H9 (cell line): ENCODE measurements around the gene RAB7B. TPM values are rescaled to one million over a fixed set of nuclear protein-coding genes. Genes with fewer than 3 reads are reported as not detected.

Source experiments
- DNase-seq: peaks from one replicate; pipeline ENCODE4 v3.0.0-alpha.2; 2017
- H2AFZ ChIP-seq: one replicate; pipeline ENCODE4 v1.6.1; 2013; ENCODE audit warnings: mild to moderate bottlenecking, low read length, control low read depth, moderate library complexity
- H2AK5ac ChIP-seq: 2 replicates; pipeline ENCODE4 v1.6.1; 2013; ENCODE audit warnings: low read length, control low read depth, mixed read lengths; ENCODE audit not compliant: insufficient read length
- H2BK120ac ChIP-seq: one replicate; pipeline ENCODE4 v1.6.1; 2013; ENCODE audit warnings: low read depth, mild to moderate bottlenecking, low read length, control low read depth, inconsistent platforms; ENCODE audit not compliant: poor library complexity, severe bottlenecking
- H2BK12ac ChIP-seq: 2 replicates; pipeline ENCODE4 v1.6.1; 2013; ENCODE audit warnings: low read length, control low read depth, mixed read lengths, low read depth; ENCODE audit not compliant: insufficient read length
- H2BK15ac ChIP-seq: 2 replicates; pipeline ENCODE4 v1.6.1; 2013; ENCODE audit warnings: low read depth, low read length, control low read depth
- H2BK20ac ChIP-seq: one replicate; pipeline ENCODE4 v1.6.1; 2013; ENCODE audit warnings: low read depth, mild to moderate bottlenecking, low read length, control low read depth, inconsistent platforms; ENCODE audit not compliant: poor library complexity, severe bottlenecking
- H2BK5ac ChIP-seq: 2 replicates; pipeline ENCODE4 v1.6.1; 2013; ENCODE audit warnings: low read length, control low read depth, mixed read lengths; ENCODE audit not compliant: insufficient read length
- H3K14ac ChIP-seq: 2 replicates; pipeline ENCODE4 v1.6.1; 2013; ENCODE audit warnings: low read length, control low read depth; ENCODE audit not compliant: insufficient read depth
- H3K18ac ChIP-seq: 2 replicates; pipeline ENCODE4 v1.6.1; 2013; ENCODE audit warnings: low read depth, mild to moderate bottlenecking, mixed read lengths, low read length, control low read depth; ENCODE audit not compliant: insufficient read length
- H3K23ac ChIP-seq: 2 replicates; pipeline ENCODE4 v1.6.1; 2013; ENCODE audit warnings: low read length, control low read depth, mixed read lengths, low read depth; ENCODE audit not compliant: insufficient read length
- H3K23me2 ChIP-seq: 2 replicates; pipeline ENCODE4 v1.6.1; 2013; ENCODE audit warnings: low read depth, mild to moderate bottlenecking, mixed read lengths, low read length, control low read depth; ENCODE audit not compliant: insufficient read length, poor library complexity, severe bottlenecking
- H3K27ac ChIP-seq: 2 replicates; pipeline ENCODE4 v1.5.1; 2013; ENCODE audit warnings: low read length, control low read depth, mixed read lengths, low read depth; ENCODE audit not compliant: insufficient read length
- H3K27me3 ChIP-seq: 2 replicates; pipeline ENCODE4 v1.6.1; 2013; ENCODE audit warnings: low read length, control low read depth, inconsistent platforms; ENCODE audit not compliant: insufficient read depth
- H3K4ac ChIP-seq: 2 replicates; pipeline ENCODE4 v1.6.1; 2013; ENCODE audit warnings: low read depth, mild to moderate bottlenecking, control low read depth, inconsistent platforms, low read length, moderate library complexity
- H3K4me1 ChIP-seq: 2 replicates; pipeline ENCODE4 v1.6.1; 2013; ENCODE audit warnings: low read length, control low read depth, inconsistent platforms; ENCODE audit not compliant: insufficient read depth
- H3K4me2 ChIP-seq: 2 replicates; pipeline ENCODE4 v1.6.1; 2013; ENCODE audit warnings: low read length, control low read depth, mixed read lengths; ENCODE audit not compliant: insufficient read length, insufficient read depth
- H3K56ac ChIP-seq: 2 replicates; pipeline ENCODE4 v1.6.1; 2013; ENCODE audit warnings: low read depth, mild to moderate bottlenecking, mixed read lengths, low read length, control low read depth; ENCODE audit not compliant: insufficient read length
- H3K79me1 ChIP-seq: 2 replicates; pipeline ENCODE4 v1.6.1; 2013; ENCODE audit warnings: low read depth, mild to moderate bottlenecking, moderate library complexity, low read length, control low read depth, inconsistent platforms; ENCODE audit not compliant: insufficient read depth, poor library complexity, severe bottlenecking
- H3K79me2 ChIP-seq: 2 replicates; pipeline ENCODE4 v1.6.1; 2013; ENCODE audit warnings: low read length, control low read depth, inconsistent platforms; ENCODE audit not compliant: insufficient read depth
- H3K9ac ChIP-seq: 2 replicates; pipeline ENCODE4 v1.6.1; 2013; ENCODE audit warnings: low read length, control low read depth, mixed read lengths; ENCODE audit not compliant: insufficient read length; ENCODE audit errors: extremely low read depth
- H3K9me3 ChIP-seq: one replicate; pipeline ENCODE4 v1.6.1; 2013; ENCODE audit warnings: low read depth, low read length, inconsistent platforms; ENCODE audit not compliant: control insufficient read depth
- H3T11ph ChIP-seq: one replicate; pipeline ENCODE4 v1.6.1; 2013; ENCODE audit warnings: mild to moderate bottlenecking, low read length, control low read depth, inconsistent platforms
- H4K20me1 ChIP-seq: one replicate; pipeline ENCODE4 v1.6.1; 2013; ENCODE audit not compliant: control insufficient read depth, insufficient read length, insufficient read depth
- H4K5ac ChIP-seq: 2 replicates; pipeline ENCODE4 v1.6.1; 2013; ENCODE audit warnings: low read depth, mild to moderate bottlenecking, mixed read lengths, low read length, control low read depth; ENCODE audit not compliant: insufficient read length
- H4K8ac ChIP-seq: replicated peaks from 2 replicates; pipeline ENCODE4 v1.6.1; 2013; ENCODE audit warnings: low read length, control low read depth, mixed read lengths, low read depth; ENCODE audit not compliant: insufficient read length
- H4K91ac ChIP-seq: 2 replicates; pipeline ENCODE4 v1.6.1; 2013; ENCODE audit warnings: low read depth, mild to moderate bottlenecking, moderate library complexity, mixed read lengths, low read length, control low read depth; ENCODE audit not compliant: insufficient read length
- H3K27ac Mint-ChIP-seq, 3 experiments: 2 replicates in 2 of 3; 3 replicates in 1 of 3; pipeline ENCODE4 v1.8.0; 2020 to 2021; ENCODE audit warnings: mixed read lengths in 3 of 3, mild to moderate bottlenecking in 1 of 3, moderate library complexity in 1 of 3
- H3K27me3 Mint-ChIP-seq: 2 replicates; pipeline ENCODE4 v1.8.0; 2021; ENCODE audit warnings: low read depth, mild to moderate bottlenecking, moderate library complexity, mixed read lengths
- H3K36me3 Mint-ChIP-seq, 3 experiments: 2 replicates in 2 of 3; 3 replicates in 1 of 3; pipeline ENCODE4 v1.8.0; 2020 to 2021; ENCODE audit warnings: low read depth in 3 of 3, mixed read lengths in 3 of 3; ENCODE audit not compliant: insufficient read depth in 1 of 3
- H3K4me1 Mint-ChIP-seq, 2 experiments: 2 replicates each; pipeline ENCODE4 v1.8.0; 2020; ENCODE audit warnings: mixed read lengths in 2 of 2
- H3K4me3 Mint-ChIP-seq, 2 experiments: 2 replicates in 1 of 2; 3 replicates in 1 of 2; pipeline ENCODE4 v1.8.0; 2020 to 2021; ENCODE audit warnings: mild to moderate bottlenecking in 2 of 2, mixed read lengths in 2 of 2, moderate library complexity in 1 of 2
- H3K9me3 Mint-ChIP-seq, 2 experiments: 2 replicates in 1 of 2; 3 replicates in 1 of 2; pipeline ENCODE4 v1.8.0; 2020; ENCODE audit warnings: mild to moderate bottlenecking in 2 of 2, mixed read lengths in 2 of 2, moderate library complexity in 1 of 2
- WGBS: extraction: QIAGEN DNeasy Blood & Tissue Kit; methylation state at CpG from one replicate; pipeline ENCODE4 v1.1.7; 2013; ENCODE audit warnings: missing lambda C conversion rate, low lambda C conversion rate, mixed read lengths; ENCODE audit not compliant: insufficient read length; ENCODE audit errors: extremely low coverage; 5-methylcytosine and 5-hydroxymethylcytosine counted together
- total RNA-seq: library from RNA; stranded (reverse); gene quantifications from 2 replicates; pipeline ENCODE4 v1.2.1, GENCODE V29; 2021
- TF ChIP-seq, protein P1 (sequence below): fragments of 200-600 bp; sonication (generic); conservative IDR thresholded peaks from 3 replicates; pipeline ENCODE4 v1.8.0; 2021; ENCODE audit warnings: antibody characterized with exemption, mild to moderate bottlenecking

The RAB7B gene
- total RNA-seq, 1 experiment from 2014 or later, result 0.68 TPM

DNA sequence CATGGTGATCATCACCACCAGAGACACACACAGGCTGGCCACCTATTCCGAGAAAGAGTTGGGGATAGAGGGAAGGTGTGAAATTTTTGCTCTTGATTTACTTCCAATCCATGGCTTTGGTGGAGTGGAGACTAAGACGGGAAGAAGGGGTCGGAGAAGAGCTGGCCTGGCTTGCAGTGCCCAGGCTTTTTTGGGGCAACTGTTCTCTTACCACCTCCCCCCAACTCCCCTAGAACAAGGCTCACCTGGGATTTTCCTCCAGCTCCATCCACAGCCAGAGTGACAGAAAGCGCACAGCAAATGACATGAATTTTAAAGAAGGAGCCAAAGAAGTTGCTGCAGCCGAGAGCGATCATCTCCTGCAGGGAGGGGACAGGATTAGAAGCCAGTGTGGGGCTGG lies 75.9 kb downstream of the RAB7B start:
- Mint-ChIP-seq H3K27me3 (no peaks in the 10 kb centered on the region; the same call in 1 of the 2 replicates), H3K36me3 (no peaks in the 10 kb centered on the region), H3K27ac (peak overlapping the region in 1 of 3 experiments; percentile 27; a peak in 1 of 7 replicates), H3K4me3 (no peak overlapping the region), H3K4me1 (peaks cover 14 to 16% of the 10 kb centered on the region in 2 experiments), H3K9me3 (no peaks in the 10 kb centered on the region)
- no peak overlapping the region for H2BK15ac ChIP-seq
- WGBS, result no CpG with 5 or more reads among the region's 6 CpGs
- H2BK120ac ChIP-seq, result no peak overlapping the region
- TF ChIP-seq, protein P1, sequence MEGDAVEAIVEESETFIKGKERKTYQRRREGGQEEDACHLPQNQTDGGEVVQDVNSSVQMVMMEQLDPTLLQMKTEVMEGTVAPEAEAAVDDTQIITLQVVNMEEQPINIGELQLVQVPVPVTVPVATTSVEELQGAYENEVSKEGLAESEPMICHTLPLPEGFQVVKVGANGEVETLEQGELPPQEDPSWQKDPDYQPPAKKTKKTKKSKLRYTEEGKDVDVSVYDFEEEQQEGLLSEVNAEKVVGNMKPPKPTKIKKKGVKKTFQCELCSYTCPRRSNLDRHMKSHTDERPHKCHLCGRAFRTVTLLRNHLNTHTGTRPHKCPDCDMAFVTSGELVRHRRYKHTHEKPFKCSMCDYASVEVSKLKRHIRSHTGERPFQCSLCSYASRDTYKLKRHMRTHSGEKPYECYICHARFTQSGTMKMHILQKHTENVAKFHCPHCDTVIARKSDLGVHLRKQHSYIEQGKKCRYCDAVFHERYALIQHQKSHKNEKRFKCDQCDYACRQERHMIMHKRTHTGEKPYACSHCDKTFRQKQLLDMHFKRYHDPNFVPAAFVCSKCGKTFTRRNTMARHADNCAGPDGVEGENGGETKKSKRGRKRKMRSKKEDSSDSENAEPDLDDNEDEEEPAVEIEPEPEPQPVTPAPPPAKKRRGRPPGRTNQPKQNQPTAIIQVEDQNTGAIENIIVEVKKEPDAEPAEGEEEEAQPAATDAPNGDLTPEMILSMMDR, result no peak
- no peak overlapping the region for H3K18ac ChIP-seq
- no peak overlapping the region for H4K8ac ChIP-seq
- H3K14ac ChIP-seq, result no peak overlapping the region
- H3K4me1 ChIP-seq, result no peaks in the 10 kb centered on the region
- H3K4me2 ChIP-seq, result no peak overlapping the region
- H4K20me1 ChIP-seq, result no peaks in the 10 kb centered on the region
- H3K9ac ChIP-seq, result no peak overlapping the region
- no peak overlapping the region for H4K91ac ChIP-seq
- no peaks in the 10 kb centered on the region for H3K79me1 ChIP-seq
- no peak overlapping the region for H2BK5ac ChIP-seq
- no peaks in the 10 kb centered on the region for H3K9me3 ChIP-seq
- no peak overlapping the region for H2AFZ ChIP-seq
- no peaks in the 10 kb centered on the region for H3K79me2 ChIP-seq
- no peak overlapping the region for H2BK20ac ChIP-seq
- H3T11ph ChIP-seq, result no peak overlapping the region
- no peak for DNase-seq
- no peaks in the 10 kb centered on the region for H3K27me3 ChIP-seq
- no peak overlapping the region for H3K27ac ChIP-seq
- H2BK12ac ChIP-seq, result no peak overlapping the region
- no peak overlapping the region for H3K4ac ChIP-seq
- H2AK5ac ChIP-seq, result no peak overlapping the region
- H3K56ac ChIP-seq, result no peak overlapping the region
- H3K23me2 ChIP-seq, result no peaks in the 10 kb centered on the region
- no peak overlapping the region for H4K5ac ChIP-seq
- H3K23ac ChIP-seq, result no peak overlapping the region

Other genes with a start within 250 kb of the RAB7B start
- gene RAB29, start 227.9 kb downstream of the RAB7B start, total RNA-seq, result 4.2 and 4.4 TPM in 2 replicates
- 18.2 and 19.7 TPM in 2 replicates for gene SLC41A1, start 190.2 kb downstream of the RAB7B start, total RNA-seq
- gene PM20D1, start 153.3 kb downstream of the RAB7B start, total RNA-seq, result not detected in 2 replicates
- gene SLC26A9, start 59.9 kb downstream of the RAB7B start, total RNA-seq, result not detected in 2 replicates
- gene CTSE, start 20.5 kb upstream of the RAB7B start, total RNA-seq, result not detected in 2 replicates
- gene RHEX, start 49.8 kb upstream of the RAB7B start, total RNA-seq, result not detected in 2 replicates
- 0.09 TPM in 1 of 2 replicates, not detected in the other for gene AVPR1B, start 114.0 kb upstream of the RAB7B start, total RNA-seq
- gene FAM72A, start 199.4 kb upstream of the RAB7B start, total RNA-seq, result 10.5 and 11.4 TPM in 2 replicates
- 36.5 and 37.9 TPM in 2 replicates for gene SRGAP2, start 200.1 kb upstream of the RAB7B start, total RNA-seq